ENCODE results near the gene MS4A3.
"Not testable (repeated sequence)": the region's sequence is repeated elsewhere in the genome, so short reads cannot be mapped to it uniquely, and the experiment has no call there.

Gene MS4A3

GRCh38 chr11:60059521-60060240 is 3.2 kb downstream of the MS4A3 start:
- TF ChIP-seq CTCF (conservative IDR thresholded peaks at IDR 0.05) (no peak), ZFX (IDR thresholded peaks at IDR 0.05) (no peak)
- H3K27ac ChIP-seq = no peak overlapping the region

DNA sequence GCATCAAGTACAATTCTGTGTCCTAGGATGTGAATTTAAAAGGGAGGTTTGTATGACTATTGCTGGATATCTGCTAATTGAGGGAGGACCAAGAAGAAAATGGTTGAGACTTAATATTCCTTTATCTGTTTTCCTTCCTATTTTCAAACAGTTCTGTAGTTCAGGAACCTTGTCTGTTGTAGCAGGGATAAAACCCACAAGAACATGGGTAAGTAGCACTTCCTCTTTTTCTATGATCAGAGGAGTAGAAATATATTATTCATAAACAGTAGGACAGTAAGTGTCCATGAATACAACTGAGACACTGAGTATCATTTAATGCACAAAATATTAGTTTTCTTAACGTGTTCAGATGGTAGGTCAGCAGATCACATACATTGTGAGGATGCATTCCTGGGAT is 7.6 kb downstream of the MS4A3 start:
- H3K27ac ChIP-seq = no peak overlapping the region
- TF ChIP-seq CTCF (conservative IDR thresholded peaks at IDR 0.05) (no peak), ZFX (IDR thresholded peaks at IDR 0.05) (no peak)

GRCh38 chr11:60065801-60066200 is 9.3 kb downstream of the MS4A3 start:
- no peak overlapping the region for H3K27ac ChIP-seq
- no peak for TF ChIP-seq ZFX (IDR thresholded peaks at IDR 0.05)
- TF ChIP-seq CTCF (conservative IDR thresholded peaks at IDR 0.05) = no peak

DNA sequence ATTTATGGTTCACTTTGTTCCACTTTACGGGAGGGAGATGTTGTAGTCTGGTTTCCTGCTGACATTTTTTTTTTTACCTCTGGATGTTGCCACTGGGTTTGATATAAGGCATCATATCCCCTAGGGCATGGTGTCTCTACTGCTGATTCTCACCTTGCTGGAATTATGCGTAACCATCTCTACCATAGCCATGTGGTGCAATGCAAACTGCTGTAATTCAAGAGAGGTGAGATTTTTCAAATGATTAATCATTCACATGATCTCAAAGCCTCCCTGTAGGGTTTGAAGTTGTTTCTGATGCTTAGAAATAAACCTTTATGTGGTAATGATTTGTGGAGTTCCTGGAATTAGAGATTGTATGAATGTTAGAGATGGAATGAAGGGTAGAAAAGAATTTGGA is 13.0 kb downstream of the MS4A3 start:
- TF ChIP-seq CTCF (conservative IDR thresholded peaks at IDR 0.05) = no peak
- no peak for TF ChIP-seq ZFX (IDR thresholded peaks at IDR 0.05)
- H3K27ac ChIP-seq = no peak overlapping the region

- not testable (repeated sequence) for H3K27ac ChIP-seq
Observed at GRCh38 chr11:60071644-60072043, 15.2 kb downstream of the MS4A3 start.

GRCh38 chr11:60077216-60077817 is 20.9 kb downstream of the MS4A3 start:
- no peak overlapping the region for H3K27ac ChIP-seq
- TF ChIP-seq ZFX (IDR thresholded peaks at IDR 0.05) = no peak
- no peak for TF ChIP-seq CTCF (conservative IDR thresholded peaks at IDR 0.05)

DNA sequence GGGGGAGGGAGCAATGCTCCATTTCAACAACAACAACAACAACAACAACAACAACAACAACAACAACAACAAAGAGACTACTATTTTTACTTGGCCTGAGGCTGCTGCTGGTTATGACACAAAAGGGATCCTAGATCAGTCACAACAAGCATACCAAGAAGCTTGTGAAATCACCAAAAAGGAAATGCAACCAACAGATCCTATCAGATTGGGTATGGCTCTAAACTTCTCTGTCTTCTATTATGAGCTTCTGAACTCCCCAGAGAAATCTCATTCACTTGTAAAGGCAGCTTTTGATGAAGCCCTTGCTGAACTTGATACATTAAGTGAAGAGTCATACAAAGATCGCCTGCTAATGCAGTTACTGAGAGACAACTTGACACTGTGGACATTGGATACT is 21.5 kb downstream of the MS4A3 start:
- no peak overlapping the region for H3K27ac ChIP-seq
- TF ChIP-seq CTCF (conservative IDR thresholded peaks at IDR 0.05) (no peak), ZFX (IDR thresholded peaks at IDR 0.05) (no peak)

DNA sequence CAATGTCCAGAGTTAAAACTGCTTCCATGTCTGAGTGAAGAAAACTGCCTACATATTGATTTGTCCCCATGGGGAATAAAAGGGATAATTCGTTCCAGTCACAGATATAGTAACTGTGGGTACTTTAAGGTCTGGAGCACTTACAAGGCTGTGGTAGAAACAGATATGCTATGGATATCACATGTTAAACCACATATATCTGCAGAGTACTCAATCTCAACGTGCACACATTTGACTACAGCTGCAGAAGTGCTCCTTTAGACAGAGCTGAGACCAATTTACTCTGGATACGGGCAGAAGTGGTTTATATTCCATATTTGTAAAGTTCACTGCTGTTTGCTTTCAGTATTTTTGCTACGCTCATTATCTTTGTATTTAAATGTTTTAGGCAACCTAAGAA is 22.3 kb downstream of the MS4A3 start:
- no peak for TF ChIP-seq ZFX (IDR thresholded peaks at IDR 0.05)
- TF ChIP-seq CTCF (conservative IDR thresholded peaks at IDR 0.05) = no peak
- H3K27ac ChIP-seq = no peak overlapping the region

Measured in C4-2B (cell line).